Fibroblast of lung (primary cell): ENCODE measurements around the gene TRAF7. TPM values are rescaled to one million over a fixed set of nuclear protein-coding genes. Genes with fewer than 3 reads are reported as not detected.

ENCODE experiments used
- DNase-seq, 2 donors: peaks; one replicate each; pipeline versions ENCODE4 v3.0.0 to v3.0.0-alpha.2; 2010; ENCODE audit warnings: low read depth in 2 of 2
- H2AFZ ChIP-seq: 2 replicates; pipeline ENCODE4 v1.5.1; 2012; ENCODE audit warnings: low read length, control low read depth, inconsistent platforms
- H3K27ac ChIP-seq: 2 replicates; pipeline ENCODE4 v1.5.1; 2011; ENCODE audit warnings: low read length, control low read depth; ENCODE audit not compliant: insufficient read depth
- H3K27me3 ChIP-seq: 2 replicates; pipeline ENCODE4 v1.5.1; 2011; ENCODE audit warnings: mild to moderate bottlenecking, low read length; ENCODE audit not compliant: control insufficient read depth, insufficient read depth
- H3K36me3 ChIP-seq: 2 replicates; pipeline ENCODE4 v1.5.1; 2011; ENCODE audit warnings: low read length; ENCODE audit not compliant: control insufficient read depth, insufficient read depth
- H3K4me1 ChIP-seq: 2 replicates; pipeline ENCODE4 v1.5.1; 2011; ENCODE audit warnings: low read length; ENCODE audit not compliant: control insufficient read depth, insufficient read depth; ENCODE audit errors: extremely low read depth
- H3K4me2 ChIP-seq: 2 replicates; pipeline ENCODE4 v1.5.1; 2011; ENCODE audit warnings: low read length, control low read depth; ENCODE audit not compliant: insufficient read depth; ENCODE audit errors: extremely low read depth
- H3K4me3 ChIP-seq, 4 experiments: fragments of 200-600 bp in 1 of 4; sonication (generic) in 1 of 4; replicated peaks in 1 of 4; 2 replicates each; pipeline ENCODE4 v1.5.1; 2011 to 2016; ENCODE audit warnings: low read length in 4 of 4, low read depth in 3 of 4, mild to moderate bottlenecking in 3 of 4, control low read depth in 2 of 4, inconsistent platforms in 1 of 4, mixed read lengths in 1 of 4; ENCODE audit not compliant: insufficient read depth in 1 of 4; ENCODE audit errors: control extremely low read depth in 1 of 4
- H3K79me2 ChIP-seq: 2 replicates; pipeline ENCODE4 v1.5.1; 2012; ENCODE audit warnings: mild to moderate bottlenecking, low read length, inconsistent platforms; ENCODE audit not compliant: control insufficient read depth, insufficient read depth
- H3K9ac ChIP-seq: 2 replicates; pipeline ENCODE4 v1.5.1; 2011; ENCODE audit warnings: mild to moderate bottlenecking, low read length, control low read depth; ENCODE audit not compliant: insufficient read depth
- H3K9me3 ChIP-seq: 2 replicates; pipeline ENCODE4 v1.5.1; 2012; ENCODE audit warnings: low read depth, low read length; ENCODE audit not compliant: control insufficient read depth, insufficient read depth
- H4K20me1 ChIP-seq: 2 replicates; pipeline ENCODE4 v1.5.1; 2011; ENCODE audit warnings: low read length; ENCODE audit not compliant: control insufficient read depth, insufficient read depth; ENCODE audit errors: extremely low read depth
- CTCF ChIP-seq, 2 donors: IDR thresholded peaks in 1 of 2; conservative IDR thresholded peaks in 1 of 2; 1 replicate in 1 of 2; 2 replicates in 1 of 2; pipeline ENCODE4 v1.5.1; 2011 to 2012; ENCODE audit warnings: low read length in 2 of 2, control low read depth in 1 of 2, inconsistent platforms in 1 of 2, low read depth in 1 of 2, mild to moderate bottlenecking in 1 of 2
- EZH2 ChIP-seq: IDR thresholded peaks from 2 replicates; pipeline ENCODE4 v1.5.1; 2012; ENCODE audit warnings: low read length, control low read depth, mild to moderate bottlenecking; ENCODE audit errors: missing control alignments
- polyA plus RNA-seq, 2 donors: library from polyadenylated mRNA; depleted of rRNA in 1 of 2; stranded (reverse) in 1 of 2; unstranded in 1 of 2; fragments of >200 nt; gene quantifications; 2 replicates each; pipeline ENCODE4 v1.2.1, GENCODE V29; 2011 to 2012; ENCODE audit warnings: missing spikeins in 1 of 2
- total RNA-seq: library from RNA; depleted of rRNA; stranded (reverse); fragments of >200 nt; gene quantifications from 2 replicates; pipeline ENCODE4 v1.2.1, GENCODE V29; 2014

TRAF7 gene
- total and polyA plus RNA-seq, 2 donors (not counting 1 experiment from before 2014, with no cell fraction given) = 38.7 to 60.3 TPM

DNA sequence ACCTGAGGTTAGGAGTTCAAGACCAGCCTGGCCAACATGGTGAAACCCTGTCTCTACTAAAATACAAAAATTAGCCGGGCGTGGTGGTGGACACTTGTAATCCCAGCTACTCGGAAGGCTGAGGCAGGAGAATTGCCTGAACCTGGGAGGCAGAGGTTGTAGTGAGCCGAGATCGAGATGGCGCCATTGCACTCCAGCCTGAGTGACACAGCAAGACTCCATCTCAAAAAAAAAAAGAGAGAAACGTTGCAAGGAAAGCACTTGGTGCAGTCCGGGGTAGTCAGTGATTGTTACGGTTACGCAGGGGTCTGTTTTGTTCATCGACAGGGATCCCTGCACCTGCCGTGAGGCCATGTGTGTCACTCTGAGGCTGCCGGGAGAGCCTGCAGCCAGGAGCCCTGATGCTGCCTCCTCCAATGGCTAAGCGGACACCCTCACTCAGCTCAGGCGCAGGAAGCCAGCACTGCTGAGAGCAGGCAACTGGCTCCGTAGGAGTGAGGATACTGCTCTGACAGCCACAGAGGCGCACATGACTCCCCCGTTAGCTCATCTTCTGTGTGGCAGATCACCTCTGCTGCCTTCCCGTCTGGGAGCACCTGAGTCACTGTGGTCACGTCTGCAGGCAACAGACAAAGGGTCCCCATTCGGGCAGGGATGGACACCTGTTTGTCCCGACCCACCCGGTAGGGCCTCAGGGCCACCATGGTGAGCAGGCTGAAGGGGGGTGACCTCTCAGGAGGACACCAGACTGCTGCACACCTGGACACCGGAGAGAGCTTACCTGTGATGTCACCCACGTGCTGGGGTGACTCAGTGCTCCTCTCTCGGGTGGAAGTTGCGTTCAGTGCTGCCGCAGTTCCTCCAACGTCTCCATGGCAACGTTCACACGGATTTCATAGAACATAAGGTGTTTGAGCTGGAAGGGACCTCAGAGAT lies 12.4 kb upstream of the TRAF7 start:
- no peak for DNase-seq
- no peak overlapping the region for H2AFZ ChIP-seq
- H3K27me3 ChIP-seq = no peaks in the 10 kb centered on the region
- no peaks in the 10 kb centered on the region for H3K79me2 ChIP-seq
- H3K9me3 ChIP-seq = no peaks in the 10 kb centered on the region
- H3K4me3 ChIP-seq = no peak overlapping the region
- H3K27ac ChIP-seq = no peak overlapping the region
- TF ChIP-seq CTCF (conservative IDR thresholded peaks at IDR 0.05 in 1 of 2, IDR thresholded peaks at IDR 0.05 in 1 of 2; ENCODE audit: low read depth in 1 of 2, low read length in 2 of 2) (no peak), EZH2 (no peak)
- H3K9ac ChIP-seq = no peak overlapping the region
- no peaks in the 10 kb centered on the region for H3K36me3 ChIP-seq
- H4K20me1 ChIP-seq = no peaks in the 10 kb centered on the region
- H3K4me1 ChIP-seq = peaks cover 4% of the 10 kb centered on the region
- no peak overlapping the region for H3K4me2 ChIP-seq

DNA sequence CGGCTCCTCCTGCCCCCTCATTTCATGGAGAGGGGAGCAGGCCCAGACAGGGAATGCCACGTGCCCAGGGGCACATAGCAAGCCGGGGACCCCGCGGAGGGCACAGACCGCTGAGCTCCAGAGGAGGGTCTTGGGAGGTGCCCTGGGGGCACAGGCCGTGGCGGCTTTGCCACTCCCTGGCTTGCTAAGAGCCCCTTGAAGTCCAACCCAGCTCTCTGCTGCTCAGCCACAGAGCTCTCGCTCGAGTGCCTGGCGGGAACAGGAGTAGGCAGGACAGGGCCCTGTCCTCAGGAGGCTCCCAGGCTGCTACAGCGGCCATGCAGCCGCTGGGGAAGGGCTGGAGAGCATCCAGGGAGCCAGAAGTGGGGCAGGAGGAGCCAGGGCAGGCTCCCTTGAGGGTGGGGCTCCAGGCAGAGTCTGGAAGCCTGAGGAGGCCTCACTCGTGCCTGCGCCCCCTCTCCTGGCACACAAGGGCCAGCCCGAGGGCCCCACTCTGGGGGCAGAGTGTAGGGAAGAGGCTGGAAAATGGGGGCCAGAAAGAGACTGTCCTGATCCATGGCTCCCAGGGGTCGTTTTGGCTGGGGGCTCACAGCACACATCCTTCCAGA lies 11.6 kb upstream of the TRAF7 start:
- Histone ChIP-seq H3K79me2 (no peaks in the 10 kb centered on the region), H3K36me3 (no peaks in the 10 kb centered on the region), H3K4me2 (no peak overlapping the region), H3K27me3 (no peaks in the 10 kb centered on the region), H3K27ac (no peak overlapping the region), H3K4me3 (no peak overlapping the region), H4K20me1 (no peaks in the 10 kb centered on the region), H3K4me1 (peaks cover 6% of the 10 kb centered on the region), H3K9me3 (no peaks in the 10 kb centered on the region), H2AFZ (no peak overlapping the region), H3K9ac (no peak overlapping the region)
- no peak for DNase-seq
- TF ChIP-seq CTCF (conservative IDR thresholded peaks at IDR 0.05 in 1 of 2, IDR thresholded peaks at IDR 0.05 in 1 of 2; ENCODE audit: low read depth in 1 of 2, low read length in 2 of 2) = no peak
- no peak for TF ChIP-seq EZH2

GRCh38 chr16:2145843-2146242 lies 9.7 kb upstream of the TRAF7 start:
- Histone ChIP-seq H3K27me3 (no peaks in the 10 kb centered on the region), H3K9ac (no peak overlapping the region), H3K4me3 (no peak overlapping the region), H3K79me2 (peaks cover 4% of the 10 kb centered on the region), H3K4me1 (peaks cover 21% of the 10 kb centered on the region), H3K36me3 (peaks cover 3% of the 10 kb centered on the region), H3K9me3 (no peaks in the 10 kb centered on the region), H4K20me1 (no peaks in the 10 kb centered on the region), H3K27ac (no peak overlapping the region), H3K4me2 (no peak overlapping the region), H2AFZ (no peak overlapping the region)
- no peak for DNase-seq
- TF ChIP-seq CTCF (conservative IDR thresholded peaks at IDR 0.05 in 1 of 2, IDR thresholded peaks at IDR 0.05 in 1 of 2; ENCODE audit: low read depth in 1 of 2, low read length in 2 of 2) = no peak
- TF ChIP-seq EZH2 = no peak
